ENCODE measurements around the gene TNS1.

The TNS1 gene

DNA sequence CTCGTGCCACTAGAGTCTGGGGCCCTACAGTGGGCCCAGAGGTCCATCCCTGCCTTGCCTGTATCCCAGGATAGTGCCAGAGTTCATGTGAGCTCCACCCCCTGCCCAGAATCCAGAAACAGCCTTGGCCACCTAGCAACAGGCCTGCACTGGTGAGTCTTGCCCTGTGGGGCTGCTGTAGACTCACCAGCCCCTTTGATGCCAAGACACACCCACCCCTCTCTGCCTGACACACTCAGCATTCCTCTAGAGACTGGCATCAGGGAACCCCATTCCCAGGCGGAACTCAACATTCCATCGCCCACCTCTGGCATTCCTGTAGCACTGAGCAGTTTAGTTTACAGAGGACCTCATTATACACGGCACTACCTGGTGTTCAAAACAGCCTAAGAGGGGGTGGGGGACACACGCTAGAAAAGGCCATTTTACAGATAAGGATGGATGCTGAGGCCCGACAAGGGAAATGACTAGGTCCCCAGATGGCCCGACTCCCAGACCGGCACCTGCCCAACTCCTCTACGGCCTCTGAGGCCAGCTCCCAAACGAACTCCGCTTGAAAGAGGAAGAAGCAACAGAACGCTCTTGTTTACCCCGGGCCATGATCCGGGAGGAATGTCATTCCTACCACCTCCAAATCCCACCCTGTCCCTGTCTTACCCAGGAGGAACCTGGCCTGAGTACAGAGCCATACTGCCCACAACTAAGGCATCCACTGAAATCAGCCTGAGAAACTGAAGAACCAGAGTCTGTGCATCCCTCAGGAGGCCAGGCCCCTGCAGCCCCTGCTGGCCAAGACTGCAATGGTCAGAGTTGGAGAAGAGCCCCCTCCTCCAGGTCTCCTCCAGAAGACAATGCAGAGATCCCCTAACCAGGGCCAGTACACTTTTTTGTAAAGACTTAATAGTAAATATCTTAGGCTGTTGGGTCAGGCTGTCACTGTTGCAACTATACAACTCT lies 180.2 kb downstream of the TNS1 start:
- TF ChIP-seq, protein P1, sequence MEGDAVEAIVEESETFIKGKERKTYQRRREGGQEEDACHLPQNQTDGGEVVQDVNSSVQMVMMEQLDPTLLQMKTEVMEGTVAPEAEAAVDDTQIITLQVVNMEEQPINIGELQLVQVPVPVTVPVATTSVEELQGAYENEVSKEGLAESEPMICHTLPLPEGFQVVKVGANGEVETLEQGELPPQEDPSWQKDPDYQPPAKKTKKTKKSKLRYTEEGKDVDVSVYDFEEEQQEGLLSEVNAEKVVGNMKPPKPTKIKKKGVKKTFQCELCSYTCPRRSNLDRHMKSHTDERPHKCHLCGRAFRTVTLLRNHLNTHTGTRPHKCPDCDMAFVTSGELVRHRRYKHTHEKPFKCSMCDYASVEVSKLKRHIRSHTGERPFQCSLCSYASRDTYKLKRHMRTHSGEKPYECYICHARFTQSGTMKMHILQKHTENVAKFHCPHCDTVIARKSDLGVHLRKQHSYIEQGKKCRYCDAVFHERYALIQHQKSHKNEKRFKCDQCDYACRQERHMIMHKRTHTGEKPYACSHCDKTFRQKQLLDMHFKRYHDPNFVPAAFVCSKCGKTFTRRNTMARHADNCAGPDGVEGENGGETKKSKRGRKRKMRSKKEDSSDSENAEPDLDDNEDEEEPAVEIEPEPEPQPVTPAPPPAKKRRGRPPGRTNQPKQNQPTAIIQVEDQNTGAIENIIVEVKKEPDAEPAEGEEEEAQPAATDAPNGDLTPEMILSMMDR (IDR thresholded peaks at IDR 0.05; ENCODE audit: low read depth, low read length): no peak
- no peak for DNase-seq (ENCODE audit: extremely low read depth, low read depth)

DNA sequence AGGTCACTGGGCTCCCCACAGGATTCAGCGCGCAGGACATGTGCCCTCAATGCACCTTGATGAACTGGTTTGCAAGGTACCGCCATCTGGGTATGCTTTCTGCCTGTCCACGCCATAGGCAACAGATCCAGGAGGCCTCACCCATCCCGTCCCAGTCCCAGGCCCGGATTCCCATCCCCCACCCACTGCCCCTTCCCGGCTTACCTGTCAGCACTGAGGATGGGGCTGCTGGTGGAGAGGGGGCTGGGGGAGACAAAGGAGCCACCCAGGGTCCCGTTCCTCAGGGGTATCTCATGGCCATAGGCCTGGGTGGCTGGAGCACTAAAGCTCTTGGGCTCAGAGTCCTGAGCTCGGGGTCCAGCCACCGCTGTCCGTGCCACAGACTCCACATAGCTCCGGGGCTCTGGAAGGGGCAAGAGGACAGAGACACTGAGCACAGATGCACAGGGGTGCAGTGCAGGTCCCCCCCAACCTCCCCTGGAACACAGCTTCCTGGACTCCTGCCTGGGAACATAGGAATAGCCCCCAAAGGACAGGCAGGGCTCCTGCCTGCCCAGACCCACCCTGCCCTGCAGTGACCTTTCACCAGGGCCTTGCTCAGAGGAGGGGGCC lies 181.2 kb downstream of the TNS1 start:
- DNase-seq (ENCODE audit: extremely low read depth, low read depth): no peak
- TF ChIP-seq, protein P1 (IDR thresholded peaks at IDR 0.05; ENCODE audit: low read depth, low read length): no peak

- DNase-seq (ENCODE audit: extremely low read depth, low read depth): no peak
- TF ChIP-seq, protein P1 (IDR thresholded peaks at IDR 0.05; ENCODE audit: low read depth, low read length): no peak
Observed at GRCh38 chr2:217820904-217821303, 181.9 kb downstream of the TNS1 start.

DNA sequence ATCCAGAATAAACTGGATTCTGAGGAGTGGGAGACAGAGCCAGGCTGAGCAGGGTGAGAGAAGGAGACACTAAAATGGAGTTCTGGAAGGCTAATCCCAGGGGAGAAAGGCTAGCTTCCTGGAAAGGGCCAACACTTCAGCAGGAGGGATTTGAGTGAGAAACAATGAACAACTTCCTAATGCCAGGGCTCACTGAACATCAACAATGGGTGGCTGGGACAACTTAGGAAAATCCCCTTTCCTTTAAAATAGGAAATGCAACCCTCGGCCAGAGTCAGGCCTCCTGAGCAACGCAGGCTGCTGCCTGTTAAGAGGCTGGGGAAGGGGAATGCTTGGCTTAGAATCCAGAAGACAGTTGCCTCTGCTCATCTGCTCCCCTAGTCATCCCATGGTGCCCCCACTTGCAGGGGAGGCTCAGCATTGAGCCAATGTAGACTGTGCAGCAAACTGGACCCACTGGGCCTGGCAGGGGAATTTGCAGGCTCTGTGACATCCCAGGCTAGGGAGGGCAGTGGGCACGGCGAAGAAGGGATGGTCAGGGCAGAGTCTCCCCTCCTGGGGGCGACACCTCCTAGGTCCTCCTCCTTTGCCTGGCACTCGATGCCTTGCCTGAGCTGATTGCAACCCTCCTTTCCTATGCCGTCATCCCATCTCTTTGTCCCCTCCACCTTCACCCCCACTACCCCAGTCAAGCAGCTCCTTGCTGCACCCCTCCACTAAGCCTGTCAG lies 182.5 kb downstream of the TNS1 start:
- DNase-seq (ENCODE audit: extremely low read depth, low read depth): no peak
- TF ChIP-seq, protein P1 (IDR thresholded peaks at IDR 0.05; ENCODE audit: low read depth, low read length): no peak

- no peak for DNase-seq (ENCODE audit: extremely low read depth, low read depth)
- TF ChIP-seq, protein P1 (IDR thresholded peaks at IDR 0.05; ENCODE audit: low read depth, low read length): no peak
Observed at GRCh38 chr2:217818293-217818850, 184.4 kb downstream of the TNS1 start.

DNA sequence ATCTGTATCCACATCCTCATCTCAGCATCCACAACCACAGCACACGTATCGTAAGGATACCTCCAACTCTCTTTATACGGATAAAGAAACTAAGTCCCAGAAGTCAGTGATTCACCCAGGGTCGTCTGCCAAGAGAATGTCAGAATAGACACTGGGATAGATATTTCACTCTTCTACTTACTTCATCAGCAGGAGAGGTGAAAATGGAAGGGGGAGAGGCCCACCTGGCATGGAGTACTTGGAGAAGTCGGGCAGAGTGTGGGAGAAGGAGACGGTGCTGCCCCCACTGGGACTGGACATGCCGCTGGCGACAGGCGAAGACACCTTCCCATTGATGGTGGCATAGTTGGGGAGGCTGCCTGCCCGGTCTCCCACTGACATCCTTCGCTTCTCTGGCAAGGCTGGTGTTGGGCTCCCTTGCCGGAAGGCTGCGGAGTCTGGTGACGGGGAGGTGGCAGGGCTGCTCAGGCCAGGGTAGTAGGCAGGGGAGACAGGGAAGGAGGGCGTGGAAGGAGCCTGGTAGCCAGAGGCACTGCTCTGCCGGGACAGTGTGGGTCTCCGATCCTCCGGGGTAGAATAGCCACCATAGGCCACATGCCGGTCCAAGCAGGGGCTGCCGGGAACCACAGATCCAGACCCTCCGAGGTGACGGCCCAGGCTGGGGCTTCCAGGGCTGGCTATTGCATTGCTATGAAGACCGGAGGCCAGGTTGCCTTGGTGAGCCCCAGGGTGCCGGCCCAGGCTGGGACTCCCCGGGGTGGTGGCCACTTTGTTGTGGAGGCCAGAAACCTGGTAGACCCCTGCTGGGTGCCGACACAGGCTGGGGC lies 185.1 kb downstream of the TNS1 start:
- DNase-seq (ENCODE audit: extremely low read depth, low read depth): no peak
- TF ChIP-seq, protein P1 (IDR thresholded peaks at IDR 0.05; ENCODE audit: low read depth, low read length): no peak
